ENCODE data around the gene TAC3. TPM values are rescaled to one million over a fixed set of nuclear protein-coding genes. Genes with fewer than 3 reads are reported as not detected.
"Not testable (repeated sequence)": the region's sequence is repeated elsewhere in the genome, so short reads cannot be mapped to it uniquely, and the experiment has no call there.

TAC3 gene
- total RNA-seq, 3 donors from 2014 or later = not detected

- H3K4me3 ChIP-seq = no peak overlapping the region
- DNase-seq (ENCODE audit: low spot score in 2 of 2) = no peak
- H3K27ac ChIP-seq = no peak overlapping the region
- H3K36me3 ChIP-seq = no peaks in the 10 kb centered on the region
- H3K9me3 ChIP-seq = no peaks in the 10 kb centered on the region
- intact Hi-C loops (cut with DNase I; ENCODE audit: low total_unique reads) = no loop called here
- TF ChIP-seq POLR2A (IDR thresholded peaks at IDR 0.05) = no peak
- no peak for TF ChIP-seq CTCF (IDR thresholded peaks at IDR 0.05)
- no peak for TF ChIP-seq POLR2AphosphoS5 (IDR thresholded peaks at IDR 0.05)
- H3K4me1 ChIP-seq = peaks cover 0 to 6% of the 10 kb centered on the region in 2 donors
- H3K27me3 ChIP-seq = no peaks in the 10 kb centered on the region
These were observed 28.1 kb downstream of the TAC3 start for GRCh38 chr12:56988207-56988739.

- Histone ChIP-seq H3K27me3 (no peaks in the 10 kb centered on the region), H3K36me3 (no peaks in the 10 kb centered on the region), H3K27ac (no peak overlapping the region), H3K4me1 (peaks cover 0 to 6% of the 10 kb centered on the region in 2 donors), H3K9me3 (no peaks in the 10 kb centered on the region), H3K4me3 (no peak overlapping the region)
- intact Hi-C loops (cut with DNase I; ENCODE audit: low total_unique reads) = no loop called here
- TF ChIP-seq POLR2AphosphoS5 (IDR thresholded peaks at IDR 0.05) (no peak), CTCF (IDR thresholded peaks at IDR 0.05) (peak; percentile 90 to 96 (median 93)), POLR2A (IDR thresholded peaks at IDR 0.05) (no peak)
- peak; percentile 53 to 85 for DNase-seq (ENCODE audit: low spot score in 2 of 2)
These were observed 28.7 kb downstream of the TAC3 start for GRCh38 chr12:56987551-56988053.

GRCh38 chr12:56987011-56987410, 29.3 kb downstream of the TAC3 start:
- no peak for TF ChIP-seq POLR2A (IDR thresholded peaks at IDR 0.05)
- no peak for TF ChIP-seq CTCF (IDR thresholded peaks at IDR 0.05)
- no peak overlapping the region for H3K27ac ChIP-seq
- H3K36me3 ChIP-seq = no peaks in the 10 kb centered on the region

GRCh38 chr12:56985714-56986113, 30.6 kb downstream of the TAC3 start:
- H3K27me3 ChIP-seq; H3K4me3 ChIP-seq; H3K9me3 ChIP-seq; H3K36me3 ChIP-seq; H3K4me1 ChIP-seq; intact Hi-C loops (cut with DNase I; ENCODE audit: low total_unique reads): not testable (repeated sequence)
- TF ChIP-seq POLR2AphosphoS5 (IDR thresholded peaks at IDR 0.05) = peak in 1 of 3 donors; percentile 60
- peak; percentile 74 to 83 for DNase-seq (ENCODE audit: low spot score in 2 of 2)
- H3K27ac ChIP-seq = peak overlapping the region; percentile 61

More at GRCh38 chr12:56987011-56987410, 29.3 kb downstream of the TAC3 start:
- no peak overlapping the region for H3K4me3 ChIP-seq
- H3K27me3 ChIP-seq = no peaks in the 10 kb centered on the region
- H3K4me1 ChIP-seq = peaks cover 0 to 6% of the 10 kb centered on the region in 2 donors
- no peaks in the 10 kb centered on the region for H3K9me3 ChIP-seq
- DNase-seq (ENCODE audit: low spot score in 2 of 2) = no peak
- intact Hi-C loops (cut with DNase I; ENCODE audit: low total_unique reads) = no loop called here

- Histone ChIP-seq H3K4me1 (peaks cover 0 to 6% of the 10 kb centered on the region in 2 donors), H3K4me3 (no peak overlapping the region), H3K9me3 (no peaks in the 10 kb centered on the region), H3K27me3 (no peaks in the 10 kb centered on the region), H3K27ac (no peak overlapping the region), H3K36me3 (no peaks in the 10 kb centered on the region)
- no peak for DNase-seq (ENCODE audit: low spot score in 2 of 2)
- no peak for TF ChIP-seq CTCF (IDR thresholded peaks at IDR 0.05)
- no peak for TF ChIP-seq POLR2A (IDR thresholded peaks at IDR 0.05)
- no peak for TF ChIP-seq POLR2AphosphoS5 (IDR thresholded peaks at IDR 0.05)
- intact Hi-C loops (cut with DNase I; ENCODE audit: low total_unique reads) = no loop called here
These were observed 32.9 kb downstream of the TAC3 start for GRCh38 chr12:56983386-56983785.

GRCh38 chr12:56982578-56983236, 33.6 kb downstream of the TAC3 start:
- intact Hi-C loops (cut with DNase I; ENCODE audit: low total_unique reads); H3K36me3 ChIP-seq; H3K4me1 ChIP-seq; H3K27ac ChIP-seq; H3K4me3 ChIP-seq; DNase-seq (ENCODE audit: low spot score in 2 of 2); H3K27me3 ChIP-seq; H3K9me3 ChIP-seq: not testable (repeated sequence)
